RWPE2 (cell line): ENCODE data around the gene HEMK1.

ENCODE experiments used
- ATAC-seq: fragments of 200-7000 bp; cut with Tn5 transposase; 3 replicates; pipeline ENCODE4 v1.9.1; 2021; ENCODE audit warnings: low read depth
- DNase-seq: peaks from one replicate; pipeline ENCODE4 v3.0.0-alpha.2; 2020; ENCODE audit warnings: low spot score
- H3K27ac ChIP-seq: fragments of 450-650 bp; 2 replicates; pipeline ENCODE4 v1.5.1; 2017; ENCODE audit warnings: mild to moderate bottlenecking; ENCODE audit not compliant: poor library complexity, severe bottlenecking
- H3K27me3 ChIP-seq: fragments of 250-450 bp; sonication (Bioruptor Pico); 2 replicates; pipeline ENCODE4 v1.5.1; 2021; ENCODE audit warnings: mild to moderate bottlenecking, moderate library complexity; ENCODE audit not compliant: insufficient read depth, poor library complexity, severe bottlenecking
- H3K36me3 ChIP-seq: fragments of 250-450 bp; sonication (Bioruptor Pico); 2 replicates; pipeline ENCODE4 v1.5.1; 2020; ENCODE audit warnings: low read depth, mild to moderate bottlenecking, moderate library complexity
- H3K4me1 ChIP-seq: fragments of 250-450 bp; sonication (Bioruptor Pico); 2 replicates; pipeline ENCODE4 v1.5.1; 2021; ENCODE audit warnings: mild to moderate bottlenecking, moderate library complexity; ENCODE audit not compliant: insufficient read depth, poor library complexity, severe bottlenecking
- H3K4me3 ChIP-seq: fragments of 250-450 bp; sonication (Bioruptor Pico); 2 replicates; pipeline ENCODE4 v1.5.1; 2021; ENCODE audit warnings: mild to moderate bottlenecking, moderate library complexity; ENCODE audit not compliant: severe bottlenecking
- H3K9me3 ChIP-seq: fragments of 250-450 bp; sonication (Bioruptor Pico); 2 replicates; pipeline ENCODE4 v1.5.1; 2021; ENCODE audit warnings: mild to moderate bottlenecking, moderate library complexity; ENCODE audit not compliant: severe bottlenecking
- TF ChIP-seq, protein P1 (sequence below): fragments of 450-650 bp; IDR thresholded peaks from one replicate; pipeline ENCODE4 v1.5.1; 2017; ENCODE audit warnings: mild to moderate bottlenecking, moderate library complexity; ENCODE audit not compliant: poor library complexity, severe bottlenecking

Gene HEMK1

GRCh38 chr3:50617911-50618481 lies 48.7 kb downstream of the HEMK1 start:
- TF ChIP-seq, protein P1, sequence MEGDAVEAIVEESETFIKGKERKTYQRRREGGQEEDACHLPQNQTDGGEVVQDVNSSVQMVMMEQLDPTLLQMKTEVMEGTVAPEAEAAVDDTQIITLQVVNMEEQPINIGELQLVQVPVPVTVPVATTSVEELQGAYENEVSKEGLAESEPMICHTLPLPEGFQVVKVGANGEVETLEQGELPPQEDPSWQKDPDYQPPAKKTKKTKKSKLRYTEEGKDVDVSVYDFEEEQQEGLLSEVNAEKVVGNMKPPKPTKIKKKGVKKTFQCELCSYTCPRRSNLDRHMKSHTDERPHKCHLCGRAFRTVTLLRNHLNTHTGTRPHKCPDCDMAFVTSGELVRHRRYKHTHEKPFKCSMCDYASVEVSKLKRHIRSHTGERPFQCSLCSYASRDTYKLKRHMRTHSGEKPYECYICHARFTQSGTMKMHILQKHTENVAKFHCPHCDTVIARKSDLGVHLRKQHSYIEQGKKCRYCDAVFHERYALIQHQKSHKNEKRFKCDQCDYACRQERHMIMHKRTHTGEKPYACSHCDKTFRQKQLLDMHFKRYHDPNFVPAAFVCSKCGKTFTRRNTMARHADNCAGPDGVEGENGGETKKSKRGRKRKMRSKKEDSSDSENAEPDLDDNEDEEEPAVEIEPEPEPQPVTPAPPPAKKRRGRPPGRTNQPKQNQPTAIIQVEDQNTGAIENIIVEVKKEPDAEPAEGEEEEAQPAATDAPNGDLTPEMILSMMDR, result no peak
- H3K36me3 ChIP-seq, result peaks cover 13% of the 10 kb centered on the region
- peaks cover 3% of the 10 kb centered on the region for H3K4me1 ChIP-seq
- H3K4me3 ChIP-seq, result peak overlapping the region; percentile 69
- no peak for DNase-seq
- H3K9me3 ChIP-seq, result no peaks in the 10 kb centered on the region
- no peaks in the 10 kb centered on the region for H3K27me3 ChIP-seq
- peak overlapping the region; percentile 68 for H3K27ac ChIP-seq
- ATAC-seq, result no peak

GRCh38 chr3:50620420-50620819 lies 51.1 kb downstream of the HEMK1 start:
- ATAC-seq (no peak), DNase-seq (no peak)
- H3K27ac ChIP-seq, result no peak overlapping the region
- H3K4me1 ChIP-seq, result peaks cover 20% of the 10 kb centered on the region
- H3K9me3 ChIP-seq, result no peaks in the 10 kb centered on the region
- H3K4me3 ChIP-seq, result no peak overlapping the region
- TF ChIP-seq, protein P1, result no peak
- no peaks in the 10 kb centered on the region for H3K27me3 ChIP-seq
- H3K36me3 ChIP-seq, result peaks cover 20% of the 10 kb centered on the region

GRCh38 chr3:50620820-50621219 lies 51.5 kb downstream of the HEMK1 start:
- Histone ChIP-seq H3K4me1 (peaks cover 20% of the 10 kb centered on the region), H3K9me3 (no peaks in the 10 kb centered on the region), H3K36me3 (peaks cover 20% of the 10 kb centered on the region), H3K27ac (no peak overlapping the region), H3K27me3 (no peaks in the 10 kb centered on the region), H3K4me3 (no peak overlapping the region)
- ATAC-seq (no peak), DNase-seq (no peak)
- TF ChIP-seq, protein P1, result no peak

GRCh38 chr3:50622881-50623280 lies 53.6 kb downstream of the HEMK1 start:
- peaks cover 20% of the 10 kb centered on the region for H3K36me3 ChIP-seq
- H3K9me3 ChIP-seq, result no peaks in the 10 kb centered on the region
- TF ChIP-seq, protein P1, result no peak
- no peak overlapping the region for H3K4me3 ChIP-seq
- H3K27ac ChIP-seq, result peak overlapping the region; percentile 70
- H3K27me3 ChIP-seq, result no peaks in the 10 kb centered on the region
- H3K4me1 ChIP-seq, result peaks cover 33% of the 10 kb centered on the region
- DNase-seq (no peak), ATAC-seq (no peak)

- peaks cover 36% of the 10 kb centered on the region for H3K4me1 ChIP-seq
- TF ChIP-seq, protein P1, result no peak
- no peak overlapping the region for H3K4me3 ChIP-seq
- H3K27ac ChIP-seq, result peak overlapping the region; percentile 70
- no peak for DNase-seq
- no peaks in the 10 kb centered on the region for H3K9me3 ChIP-seq
- H3K36me3 ChIP-seq, result peaks cover 25% of the 10 kb centered on the region
- no peak for ATAC-seq
- H3K27me3 ChIP-seq, result no peaks in the 10 kb centered on the region
Measured at GRCh38 chr3:50623840-50624474, 54.6 kb downstream of the HEMK1 start.
